ENCODE measurements around the gene TMEM229B. TPM values are rescaled to one million over a fixed set of nuclear protein-coding genes. Genes with fewer than 3 reads are reported as not detected.

Gene TMEM229B
- polyA plus RNA-seq, 3 donors: 1.3 to 2.2 (median 1.5) TPM

Other genes with a start within 250 kb of the TMEM229B start
- 1 to 10 TPM; 4.5 to 8.4 (median 6.7) TPM for gene PALS1, start 247.3 kb downstream of the TMEM229B start, polyA plus RNA-seq
- 10 to 100 TPM; 27.5 to 64.4 (median 31.3) TPM for gene ATP6V1D, start 128.9 kb downstream of the TMEM229B start, polyA plus RNA-seq
- 100 to 1,000 TPM in 1 of 3 donors, 10 to 100 TPM in 2; 55.2 to 113 (median 73.6) TPM for gene EIF2S1, start 128.4 kb downstream of the TMEM229B start, polyA plus RNA-seq
- 1 to 10 TPM in 2 of 3 donors, under 1 TPM in 1; 0.67 to 7.4 (median 1.8) TPM for gene PLEK2, start 76.6 kb downstream of the TMEM229B start, polyA plus RNA-seq
- gene PLEKHH1, start 44.6 kb upstream of the TMEM229B start, polyA plus RNA-seq: 10 to 100 TPM in 1 of 3 donors, 1 to 10 TPM in 2; 2.2 to 12.5 (median 6.3) TPM
- 10 to 100 TPM; 12.5 to 26.8 (median 18.0) TPM for gene PIGH, start 111.5 kb upstream of the TMEM229B start, polyA plus RNA-seq
- gene ARG2, start 131.2 kb upstream of the TMEM229B start, polyA plus RNA-seq: 1 to 10 TPM; 2.7 to 5.7 (median 4.3) TPM
- gene VTI1B, start 185.9 kb upstream of the TMEM229B start, polyA plus RNA-seq: 100 to 1,000 TPM in 2 of 3 donors, 10 to 100 TPM in 1; 41.8 to 166 (median 135) TPM
- gene RDH11, start 207.0 kb upstream of the TMEM229B start, polyA plus RNA-seq: 10 to 100 TPM; 15.2 to 21.6 (median 17.3) TPM
- gene RDH12, start 213.2 kb upstream of the TMEM229B start, polyA plus RNA-seq: 1 to 10 TPM in 2 of 3 donors, under 1 TPM in 1; 0.22 to 1.3 (median 1.2) TPM

Data from adipose tissue (tissue), 3 donors.